Stimulated activated naive CD8-positive, alpha-beta T cell treated with anti-CD3 and anti-CD28 coated beads, Interleukin-15, amount 100 ng/mL, for 72 hours (primary cell): ENCODE results near the gene PACS1.
"Not testable (repeated sequence)": the region's sequence is repeated elsewhere in the genome, so short reads cannot be mapped to it uniquely, and the experiment has no call there.

Experiments
- ATAC-seq: fragments of 150-1000 bp; cut with Tn5 transposase; 2 replicates; pipeline ENCODE4 v1.10.0; 2021; ENCODE audit warnings: mild to moderate bottlenecking, moderate library complexity
- DNase-seq, 2 donors: peaks; one replicate each; pipeline ENCODE4 v3.0.0; 2021 to 2022
- H3K27ac Mint-ChIP-seq, 2 donors: one replicate each; pipeline ENCODE4 v1.8.0; 2022; ENCODE audit warnings: mild to moderate bottlenecking in 2 of 2, mixed read lengths in 2 of 2, moderate library complexity in 2 of 2
- H3K27me3 Mint-ChIP-seq: one replicate; pipeline ENCODE4 v1.8.0; 2022; ENCODE audit warnings: mixed read lengths
- H3K4me1 Mint-ChIP-seq: one replicate; pipeline ENCODE4 v1.8.0; 2022; ENCODE audit warnings: mild to moderate bottlenecking, mixed read lengths
- H3K4me3 Mint-ChIP-seq, 2 donors: one replicate each; pipeline ENCODE4 v1.8.0; 2022; ENCODE audit warnings: mild to moderate bottlenecking in 2 of 2, mixed read lengths in 2 of 2, moderate library complexity in 1 of 2
- H3K9me3 Mint-ChIP-seq, 2 donors: one replicate each; pipeline ENCODE4 v1.8.0; 2022; ENCODE audit warnings: mixed read lengths in 2 of 2

PACS1 gene

DNA sequence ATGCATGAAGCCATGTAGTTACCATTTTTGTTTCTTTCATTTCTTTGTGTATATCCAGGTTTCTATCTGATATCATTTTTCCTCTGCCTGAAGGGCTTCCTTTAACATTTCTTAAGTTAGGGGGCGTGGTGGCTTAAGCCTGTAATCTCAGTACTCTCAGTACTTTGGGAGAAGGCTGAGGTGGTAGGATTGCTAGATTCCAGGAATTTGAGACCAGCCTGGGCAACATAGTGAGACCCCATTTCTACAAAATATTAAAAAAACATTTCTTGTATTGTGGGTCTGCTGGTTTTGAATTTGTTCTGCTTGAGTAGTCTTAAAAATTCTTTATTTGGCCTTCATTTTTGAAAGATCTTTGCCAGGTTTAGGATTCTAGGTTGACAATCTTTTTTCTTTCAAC, 5.5 kb upstream of the PACS1 start:
- DNase-seq (no peak), ATAC-seq (no peak)
- Mint-ChIP-seq H3K27me3 (no peaks in the 10 kb centered on the region), H3K4me3 (no peak overlapping the region), H3K4me1 (peaks cover 80% of the 10 kb centered on the region), H3K9me3 (no peaks in the 10 kb centered on the region), H3K27ac (no peak overlapping the region)

DNA sequence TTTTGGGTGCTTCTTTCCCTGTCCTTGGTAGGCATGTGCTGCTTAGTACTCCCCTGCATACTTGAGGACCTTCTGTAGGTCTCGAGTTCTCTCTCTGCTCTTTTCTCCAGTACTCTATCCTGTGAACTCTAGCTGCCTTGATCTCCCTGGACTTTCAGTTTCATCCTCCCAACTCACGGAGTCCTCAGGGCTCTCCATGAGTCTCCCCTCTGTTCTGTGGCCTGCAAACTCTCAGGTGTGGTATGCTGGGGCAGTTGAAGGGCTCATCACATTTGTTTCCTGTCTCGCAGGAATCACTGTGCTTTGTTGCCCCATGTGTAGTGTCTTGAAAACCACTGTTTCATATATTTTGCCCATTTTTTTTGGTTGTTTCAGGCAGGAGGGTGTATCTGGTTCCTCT, 3.3 kb upstream of the PACS1 start:
- H3K27ac Mint-ChIP-seq: peak overlapping the region in 1 of 2 donors; percentile 77
- H3K9me3 Mint-ChIP-seq: no peaks in the 10 kb centered on the region
- ATAC-seq: no peak

DNA sequence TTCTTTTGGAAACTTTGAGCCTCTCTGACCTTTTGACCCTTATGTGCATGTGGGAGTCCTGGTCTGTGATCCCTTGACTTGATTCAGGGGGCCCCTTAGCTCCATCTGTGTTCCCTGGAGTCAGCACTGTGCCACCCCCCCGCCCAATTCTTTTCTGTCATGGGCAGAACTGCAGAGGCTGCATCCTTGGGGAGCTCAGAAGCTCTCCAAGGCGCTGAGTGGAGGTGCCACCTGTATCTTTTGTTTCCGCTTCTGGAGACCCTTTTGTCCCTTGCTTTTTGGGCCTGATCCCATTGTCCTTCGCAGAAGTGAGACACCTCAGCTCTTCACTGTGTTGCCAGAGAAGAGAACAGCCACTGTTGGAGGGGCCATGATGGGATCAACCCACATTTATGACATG, 2.4 kb upstream of the PACS1 start:
- peaks cover 65% of the 10 kb centered on the region for H3K4me1 Mint-ChIP-seq

More for the DNA sequence above, 3.3 kb upstream of the PACS1 start:
- DNase-seq: no peak
- Mint-ChIP-seq H3K27me3 (no peaks in the 10 kb centered on the region), H3K4me1 (peaks cover 59% of the 10 kb centered on the region), H3K4me3 (no peak overlapping the region)

DNA sequence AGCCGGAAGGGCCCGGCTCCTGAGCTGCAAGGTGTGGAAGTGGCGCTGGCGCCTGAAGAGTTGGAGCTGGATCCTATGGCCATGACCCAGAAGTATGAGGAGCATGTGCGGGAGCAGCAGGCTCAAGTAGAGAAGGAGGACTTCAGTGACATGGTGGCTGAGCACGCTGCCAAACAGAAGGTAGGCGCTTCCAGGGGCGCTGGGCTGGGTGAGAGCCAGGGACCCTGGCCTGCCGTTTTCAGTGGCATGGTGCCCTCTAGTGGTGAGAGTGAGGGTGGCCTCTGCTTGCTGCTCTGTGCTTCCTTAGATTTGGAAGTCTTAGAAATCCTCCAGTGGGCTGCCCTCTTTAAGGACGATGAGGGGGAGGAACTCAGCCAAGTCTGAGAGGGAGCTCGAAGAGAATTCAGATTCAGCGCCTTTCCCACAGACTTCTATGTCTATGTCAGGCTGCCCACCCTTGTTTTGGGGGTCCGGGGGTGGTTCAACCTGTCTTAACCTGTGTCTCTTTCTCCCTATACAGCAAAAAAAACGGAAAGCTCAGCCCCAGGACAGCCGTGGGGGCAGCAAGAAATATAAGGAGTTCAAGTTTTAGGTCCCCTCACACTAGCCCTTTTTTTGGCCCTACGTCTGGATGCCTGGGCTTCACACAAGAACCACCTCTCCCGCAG, 1.8 kb upstream of the PACS1 start:
- ATAC-seq (peak; percentile 51), DNase-seq (peak; percentile 73 to 74)
- Mint-ChIP-seq H3K27me3 (no peaks in the 10 kb centered on the region), H3K9me3 (no peaks in the 10 kb centered on the region), H3K4me1 (peaks cover 65% of the 10 kb centered on the region), H3K27ac (peak overlapping the region; percentile 37 to 49), H3K4me3 (peak overlapping the region; percentile 3 to 38)

More for the DNA sequence above, 2.4 kb upstream of the PACS1 start:
- Mint-ChIP-seq H3K9me3 (no peaks in the 10 kb centered on the region), H3K27ac (peak overlapping the region; percentile 49 to 83), H3K27me3 (no peaks in the 10 kb centered on the region), H3K4me3 (no peak overlapping the region)
- DNase-seq (no peak), ATAC-seq (no peak)

DNA sequence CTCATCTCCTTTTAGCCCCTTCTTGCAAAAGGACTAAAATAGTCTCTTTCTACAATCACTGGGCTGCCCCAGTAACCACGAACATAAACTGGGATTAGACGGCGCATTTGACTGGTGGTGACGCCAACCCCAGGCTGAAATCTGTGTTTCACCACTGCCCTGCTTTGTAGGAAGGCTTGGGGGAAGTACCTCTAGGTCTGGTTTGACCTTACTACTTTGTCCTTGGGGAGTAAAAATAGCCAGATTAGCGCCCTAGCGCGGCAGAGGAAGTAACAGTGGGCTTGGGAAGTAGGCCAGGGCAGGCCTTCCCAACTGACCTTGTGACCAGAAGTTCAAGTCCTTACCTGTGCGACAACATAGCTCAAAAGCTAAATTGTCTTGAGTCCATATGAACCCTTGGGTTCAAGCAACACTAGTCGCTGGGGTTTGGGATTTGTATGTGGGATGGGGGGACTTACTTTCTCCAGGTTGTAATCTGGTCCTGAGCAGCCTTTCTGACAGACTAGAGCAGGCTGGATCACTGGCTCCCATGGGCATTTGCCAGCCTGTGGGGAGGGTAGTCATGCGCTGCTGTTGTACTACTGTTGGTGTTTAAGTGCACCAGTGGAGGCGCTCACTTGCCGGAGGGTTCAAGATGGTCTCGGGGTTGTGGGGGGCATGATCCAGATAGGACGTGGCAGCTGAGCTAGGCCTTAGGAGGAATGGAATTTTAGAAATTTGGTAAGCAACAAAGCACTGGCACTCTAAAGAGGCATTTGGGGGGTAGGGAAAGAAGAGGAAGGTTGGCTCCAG, 953 bp upstream of the PACS1 start:
- Mint-ChIP-seq H3K9me3 (no peaks in the 10 kb centered on the region), H3K4me1 (peaks cover 62% of the 10 kb centered on the region), H3K27me3 (no peaks in the 10 kb centered on the region), H3K4me3 (peak overlapping the region; percentile 69 to 82), H3K27ac (peak overlapping the region; percentile 46 to 55)
- ATAC-seq: peak; percentile 53
- peak in 1 of 2 donors; percentile 62 for DNase-seq

DNA sequence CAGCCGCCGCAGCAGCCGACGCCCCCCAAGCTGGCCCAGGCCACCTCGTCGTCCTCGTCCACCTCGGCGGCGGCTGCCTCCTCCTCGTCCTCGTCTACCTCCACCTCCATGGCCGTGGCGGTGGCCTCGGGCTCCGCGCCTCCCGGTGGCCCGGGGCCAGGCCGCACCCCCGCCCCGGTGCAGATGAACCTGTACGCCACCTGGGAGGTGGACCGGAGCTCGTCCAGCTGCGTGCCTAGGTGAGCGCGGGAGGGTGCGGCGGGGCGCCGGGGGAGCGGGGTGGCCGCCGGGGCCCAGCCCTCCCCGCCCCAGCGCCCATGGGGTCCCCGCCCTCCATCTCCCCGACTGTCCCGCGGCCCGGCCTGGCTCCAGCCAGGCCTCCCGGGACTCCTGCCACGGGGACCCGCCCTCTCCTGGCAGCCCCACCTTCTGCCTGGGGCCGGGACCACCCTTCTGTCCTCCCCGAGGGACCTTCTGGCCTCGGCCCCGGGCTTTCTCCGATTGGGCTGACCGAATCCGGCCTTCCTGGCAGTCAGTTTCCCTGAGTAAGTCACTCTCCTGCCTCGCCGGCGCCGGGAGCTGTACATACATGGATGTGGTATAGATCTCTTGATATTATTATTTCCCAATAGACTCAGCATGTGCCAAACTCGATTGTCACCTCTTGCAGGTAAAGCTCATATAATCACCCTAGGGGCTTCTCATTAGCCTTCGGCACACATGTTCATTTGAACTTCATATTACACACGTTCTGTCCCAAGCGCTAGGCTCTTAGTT, 720 bp downstream of the PACS1 start:
- Mint-ChIP-seq H3K27ac (peak overlapping the region; percentile 92 to 98), H3K4me3 (peak overlapping the region; percentile 92 to 96), H3K9me3 (no peaks in the 10 kb centered on the region), H3K27me3 (no peaks in the 10 kb centered on the region), H3K4me1 (peaks cover 66% of the 10 kb centered on the region)
- DNase-seq (peak in 1 of 2 donors; percentile 33), ATAC-seq (peak; percentile 21)

DNA sequence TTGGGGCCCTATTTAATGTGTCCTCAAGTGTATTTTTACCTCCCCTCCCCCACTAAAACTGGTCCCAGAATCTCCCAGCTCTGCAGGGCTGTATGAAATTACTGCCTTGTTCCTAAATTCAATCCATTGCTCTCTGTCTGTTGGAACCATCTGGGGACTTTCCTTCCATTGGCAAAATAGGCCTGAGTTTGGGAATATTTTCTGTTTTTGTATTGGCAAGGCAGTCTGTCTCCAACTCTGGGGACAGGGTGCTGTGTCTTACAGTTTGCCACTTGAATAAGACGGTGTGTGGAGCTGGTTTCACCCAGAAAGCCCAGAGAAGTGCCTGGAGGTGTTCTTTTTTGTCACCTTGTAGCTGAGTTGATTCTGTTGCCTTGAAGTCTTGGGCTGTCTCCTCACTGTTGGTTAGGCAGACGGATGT, 1.3 kb downstream of the PACS1 start:
- no peaks in the 10 kb centered on the region for H3K9me3 Mint-ChIP-seq
- H3K27ac Mint-ChIP-seq: peak overlapping the region; percentile 90 to 98
- DNase-seq: no peak
- H3K4me3 Mint-ChIP-seq: peak overlapping the region; percentile 92 to 96
- H3K27me3 Mint-ChIP-seq: no peaks in the 10 kb centered on the region
- ATAC-seq: no peak
- H3K4me1 Mint-ChIP-seq: peaks cover 66% of the 10 kb centered on the region

DNA sequence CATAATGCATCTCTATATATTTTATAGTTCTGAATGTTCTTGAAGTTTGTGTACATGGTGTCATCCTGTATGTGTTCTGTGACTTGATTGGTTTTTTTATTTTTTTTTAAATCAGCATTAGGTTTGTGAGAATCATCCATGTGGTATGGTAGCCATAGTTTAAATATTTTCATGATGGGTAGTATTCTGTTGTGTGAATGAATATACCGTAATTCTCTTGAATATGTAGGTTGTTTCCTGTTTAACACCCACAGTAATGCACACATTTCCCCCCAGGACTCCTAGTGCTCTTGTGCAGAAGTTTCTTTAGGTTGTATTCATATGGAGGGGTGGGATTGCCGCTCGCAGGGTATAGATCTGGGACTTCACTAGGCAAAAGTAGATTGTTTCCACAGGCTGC, 2.0 kb downstream of the PACS1 start:
- Mint-ChIP-seq H3K27ac (peak overlapping the region; percentile 90 to 98), H3K27me3 (no peaks in the 10 kb centered on the region), H3K4me1 (peaks cover 66% of the 10 kb centered on the region), H3K9me3 (no peaks in the 10 kb centered on the region), H3K4me3 (peak overlapping the region; percentile 92 to 96)
- ATAC-seq: no peak
- no peak for DNase-seq

DNA sequence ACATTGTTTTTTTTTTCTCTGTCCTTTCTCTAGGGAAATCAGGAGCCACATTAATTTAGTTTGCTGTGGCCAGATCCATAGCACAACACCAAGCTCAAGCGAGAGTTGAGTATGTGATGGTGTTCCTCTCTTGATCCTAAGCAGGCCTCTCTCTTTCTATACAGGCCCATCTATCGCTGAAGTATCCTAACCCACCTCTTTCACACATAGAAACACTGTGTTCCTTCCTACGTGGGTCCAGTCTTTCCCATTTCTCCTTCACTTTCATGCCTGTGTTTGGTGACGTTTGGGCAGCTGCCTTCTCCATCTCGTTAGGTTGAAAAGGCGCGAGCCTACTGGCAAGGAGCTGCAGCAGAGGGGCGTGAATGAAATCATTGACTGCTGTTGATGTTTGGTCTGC, 2.4 kb downstream of the PACS1 start:
- no peak for DNase-seq
- no peaks in the 10 kb centered on the region for H3K9me3 Mint-ChIP-seq
- peak overlapping the region in 1 of 2 donors; percentile 90 for H3K27ac Mint-ChIP-seq
- peaks cover 66% of the 10 kb centered on the region for H3K4me1 Mint-ChIP-seq
- no peaks in the 10 kb centered on the region for H3K27me3 Mint-ChIP-seq
- ATAC-seq: no peak
- H3K4me3 Mint-ChIP-seq: peak overlapping the region; percentile 92 to 96

DNA sequence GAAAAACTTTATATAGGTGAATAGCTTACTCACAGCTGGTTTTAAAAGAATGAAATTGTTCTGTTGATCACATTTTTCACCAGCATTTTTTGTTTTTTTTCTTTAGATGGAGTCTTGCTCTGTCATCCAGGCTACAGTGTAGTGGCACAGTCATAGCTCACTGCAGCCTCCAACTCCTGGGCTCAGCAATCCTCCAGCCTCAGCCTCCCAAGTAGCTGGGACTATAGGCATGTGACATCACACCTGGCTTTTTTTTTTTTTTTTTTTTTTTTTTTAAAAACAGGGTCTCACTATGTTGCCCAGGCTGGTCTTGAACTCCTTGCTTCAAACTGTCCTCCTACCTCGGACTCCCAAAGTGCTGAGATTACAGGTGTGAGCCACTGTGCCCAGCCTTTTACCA, 3.6 kb downstream of the PACS1 start:
- DNase-seq: no peak
- peaks cover 66% of the 10 kb centered on the region for H3K4me1 Mint-ChIP-seq
- no peaks in the 10 kb centered on the region for H3K27me3 Mint-ChIP-seq
- no peaks in the 10 kb centered on the region for H3K9me3 Mint-ChIP-seq
- no peak overlapping the region for H3K4me3 Mint-ChIP-seq
- peak overlapping the region in 1 of 2 donors; percentile 12 for H3K27ac Mint-ChIP-seq
- ATAC-seq: no peak

DNA sequence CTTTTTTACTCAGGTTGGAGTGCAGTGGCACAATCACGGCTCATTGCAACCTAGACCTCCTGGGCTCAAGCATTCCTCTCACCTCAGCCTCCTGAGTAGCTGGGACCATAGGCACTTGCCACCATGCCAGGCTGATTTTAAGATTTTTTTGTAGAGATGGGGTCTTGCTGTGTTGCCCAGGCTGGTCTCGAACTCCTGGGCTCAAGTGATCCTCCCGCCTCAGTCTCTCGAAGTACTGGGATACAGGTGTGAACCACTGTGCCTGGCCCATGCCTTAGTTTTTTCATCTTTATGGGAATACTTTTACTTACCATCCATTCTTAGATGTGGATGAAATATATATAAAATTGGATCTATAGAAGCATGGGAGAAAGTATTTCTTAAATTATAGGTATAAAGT, 5.2 kb downstream of the PACS1 start:
- no peak for ATAC-seq
- Mint-ChIP-seq H3K4me3 (no peak overlapping the region), H3K27me3 (no peaks in the 10 kb centered on the region), H3K27ac (no peak overlapping the region), H3K4me1 (peaks cover 72% of the 10 kb centered on the region), H3K9me3 (no peaks in the 10 kb centered on the region)
- no peak for DNase-seq

DNA sequence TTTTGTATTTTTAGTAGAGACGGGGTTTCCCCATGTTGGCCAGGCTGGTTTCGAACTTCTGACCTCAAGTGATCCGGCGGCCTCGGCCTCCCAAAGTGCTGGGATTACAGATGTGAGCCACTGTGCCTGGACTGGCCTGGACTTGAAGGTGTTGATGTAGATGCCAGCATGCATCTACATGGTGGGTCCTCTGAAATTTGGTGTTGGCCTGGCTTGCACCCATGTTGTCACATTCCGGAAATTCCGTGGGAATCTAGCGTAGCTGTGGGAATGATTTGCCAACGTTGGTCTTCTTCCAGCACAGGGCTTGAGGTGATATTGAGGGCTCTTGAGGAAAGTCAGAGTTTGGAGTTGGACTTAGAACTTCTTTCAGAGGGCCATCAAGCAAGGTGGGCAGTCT, 6.5 kb downstream of the PACS1 start:
- Mint-ChIP-seq H3K27ac (no peak overlapping the region), H3K9me3 (no peaks in the 10 kb centered on the region), H3K4me1 (peaks cover 85% of the 10 kb centered on the region), H3K4me3 (no peak overlapping the region), H3K27me3 (no peaks in the 10 kb centered on the region)
- no peak for ATAC-seq
- no peak for DNase-seq

DNA sequence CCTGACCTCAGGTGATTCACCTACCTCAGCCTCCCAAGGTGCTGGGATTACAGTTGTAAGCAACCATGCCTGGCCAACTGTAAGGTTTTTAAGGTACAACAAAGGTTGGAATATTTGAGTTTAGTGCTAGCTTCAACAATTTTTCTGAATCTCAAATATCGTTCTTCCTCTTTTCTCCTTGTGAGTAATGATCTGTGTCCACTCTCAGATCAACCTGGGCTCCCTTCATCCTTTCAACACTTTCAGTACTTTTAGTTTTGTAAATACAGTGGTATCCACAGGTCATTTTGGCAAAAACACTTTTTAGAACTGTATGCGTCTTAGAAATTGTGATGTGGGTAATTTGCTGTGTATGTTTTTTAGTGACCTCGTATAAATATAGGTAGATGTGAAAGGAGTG, 7.9 kb downstream of the PACS1 start:
- Mint-ChIP-seq H3K4me1 (peaks cover 85% of the 10 kb centered on the region), H3K4me3 (no peak overlapping the region), H3K27ac (peak overlapping the region in 1 of 2 donors; percentile 58), H3K27me3 (no peaks in the 10 kb centered on the region), H3K9me3 (no peaks in the 10 kb centered on the region)
- DNase-seq: no peak
- no peak for ATAC-seq

DNA sequence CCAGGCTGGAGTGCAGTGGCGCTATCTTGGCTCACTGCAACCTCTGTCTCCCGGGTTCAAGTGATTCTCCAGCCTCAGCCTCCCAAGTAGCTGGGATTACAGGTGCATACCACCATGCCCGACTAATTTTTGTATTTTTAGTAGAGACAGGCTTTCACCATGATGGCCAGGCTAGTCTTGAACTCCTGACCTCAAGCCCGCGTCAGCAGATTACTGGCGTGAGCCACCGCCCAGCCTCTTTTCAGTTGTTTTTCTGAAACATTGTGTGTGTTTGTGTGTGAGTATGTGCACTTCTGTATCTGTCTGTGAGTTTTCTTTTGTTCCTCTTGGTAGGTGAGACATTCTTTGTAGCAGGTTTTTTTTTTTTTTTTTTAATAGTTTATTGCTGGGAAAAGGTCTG, 8.9 kb downstream of the PACS1 start:
- H3K9me3 Mint-ChIP-seq, DNase-seq, ATAC-seq, H3K27me3 Mint-ChIP-seq: not testable (repeated sequence)
- Mint-ChIP-seq H3K27ac (peak overlapping the region; percentile 35 to 87), H3K4me3 (peak overlapping the region in 1 of 2 donors; percentile 28), H3K4me1 (peaks cover 88% of the 10 kb centered on the region)

DNA sequence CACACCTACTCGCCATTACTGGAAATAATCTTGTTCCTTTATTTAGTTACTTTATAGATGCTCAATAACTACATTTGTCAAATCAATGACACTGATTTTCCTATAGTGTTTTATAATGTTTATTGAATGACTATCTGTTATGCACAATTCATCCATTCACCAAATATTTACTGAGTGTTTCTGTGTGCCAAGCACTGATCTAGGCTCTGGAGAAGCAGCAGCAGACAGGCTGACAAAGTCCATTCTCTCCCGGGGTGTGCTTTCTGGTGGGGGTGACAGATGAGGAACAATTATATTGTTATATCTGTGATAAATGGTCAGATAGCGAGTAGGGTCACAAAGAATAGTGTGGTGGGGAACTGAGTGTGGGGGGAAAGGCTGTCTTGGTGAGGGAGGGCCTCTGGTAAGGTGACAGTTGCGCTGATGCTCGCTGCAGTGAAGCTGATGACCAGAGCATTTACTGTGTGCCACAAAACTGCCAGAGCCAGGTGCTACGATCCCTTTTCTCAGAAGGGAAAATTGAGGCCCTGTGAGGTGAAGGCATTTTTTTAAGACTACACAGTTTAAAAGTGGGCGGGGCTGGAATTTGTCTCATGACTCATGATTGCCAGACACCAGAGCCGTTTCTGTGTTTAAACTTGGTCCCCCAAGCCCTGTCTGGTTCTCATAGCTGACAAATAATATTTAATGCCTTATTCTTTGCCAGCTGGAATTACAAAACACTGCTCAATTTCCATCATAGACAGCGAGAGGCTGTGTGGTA, 10.2 kb downstream of the PACS1 start:
- Mint-ChIP-seq H3K4me1 (peaks cover 94% of the 10 kb centered on the region), H3K27me3 (no peaks in the 10 kb centered on the region), H3K9me3 (no peaks in the 10 kb centered on the region), H3K27ac (peak overlapping the region; percentile 75 to 98), H3K4me3 (peak overlapping the region; percentile 80 to 91)
- ATAC-seq (peak; percentile 74), DNase-seq (peak in 1 of 2 donors; percentile 34)
